H9 (cell line): ENCODE data around the gene GRIK4. TPM values are rescaled to one million over a fixed set of nuclear protein-coding genes. Genes with fewer than 3 reads are reported as not detected.

Experiments used
- DNase-seq: peaks from one replicate; pipeline ENCODE4 v3.0.0-alpha.2; 2017
- H2AFZ ChIP-seq: one replicate; pipeline ENCODE4 v1.6.1; 2013; ENCODE audit warnings: mild to moderate bottlenecking, low read length, control low read depth, moderate library complexity
- H2AK5ac ChIP-seq: 2 replicates; pipeline ENCODE4 v1.6.1; 2013; ENCODE audit warnings: low read length, control low read depth, mixed read lengths; ENCODE audit not compliant: insufficient read length
- H2BK120ac ChIP-seq: one replicate; pipeline ENCODE4 v1.6.1; 2013; ENCODE audit warnings: low read depth, mild to moderate bottlenecking, low read length, control low read depth, inconsistent platforms; ENCODE audit not compliant: poor library complexity, severe bottlenecking
- H2BK12ac ChIP-seq: 2 replicates; pipeline ENCODE4 v1.6.1; 2013; ENCODE audit warnings: low read length, control low read depth, mixed read lengths, low read depth; ENCODE audit not compliant: insufficient read length
- H2BK15ac ChIP-seq: 2 replicates; pipeline ENCODE4 v1.6.1; 2013; ENCODE audit warnings: low read depth, low read length, control low read depth
- H2BK20ac ChIP-seq: one replicate; pipeline ENCODE4 v1.6.1; 2013; ENCODE audit warnings: low read depth, mild to moderate bottlenecking, low read length, control low read depth, inconsistent platforms; ENCODE audit not compliant: poor library complexity, severe bottlenecking
- H2BK5ac ChIP-seq: 2 replicates; pipeline ENCODE4 v1.6.1; 2013; ENCODE audit warnings: low read length, control low read depth, mixed read lengths; ENCODE audit not compliant: insufficient read length
- H3K14ac ChIP-seq: 2 replicates; pipeline ENCODE4 v1.6.1; 2013; ENCODE audit warnings: low read length, control low read depth; ENCODE audit not compliant: insufficient read depth
- H3K18ac ChIP-seq: 2 replicates; pipeline ENCODE4 v1.6.1; 2013; ENCODE audit warnings: low read depth, mild to moderate bottlenecking, mixed read lengths, low read length, control low read depth; ENCODE audit not compliant: insufficient read length
- H3K23ac ChIP-seq: 2 replicates; pipeline ENCODE4 v1.6.1; 2013; ENCODE audit warnings: low read length, control low read depth, mixed read lengths, low read depth; ENCODE audit not compliant: insufficient read length
- H3K23me2 ChIP-seq: 2 replicates; pipeline ENCODE4 v1.6.1; 2013; ENCODE audit warnings: low read depth, mild to moderate bottlenecking, mixed read lengths, low read length, control low read depth; ENCODE audit not compliant: insufficient read length, poor library complexity, severe bottlenecking
- H3K27ac ChIP-seq: 2 replicates; pipeline ENCODE4 v1.5.1; 2013; ENCODE audit warnings: low read length, control low read depth, mixed read lengths, low read depth; ENCODE audit not compliant: insufficient read length
- H3K27me3 ChIP-seq: 2 replicates; pipeline ENCODE4 v1.6.1; 2013; ENCODE audit warnings: low read length, control low read depth, inconsistent platforms; ENCODE audit not compliant: insufficient read depth
- H3K4ac ChIP-seq: 2 replicates; pipeline ENCODE4 v1.6.1; 2013; ENCODE audit warnings: low read depth, mild to moderate bottlenecking, control low read depth, inconsistent platforms, low read length, moderate library complexity
- H3K4me1 ChIP-seq: 2 replicates; pipeline ENCODE4 v1.6.1; 2013; ENCODE audit warnings: low read length, control low read depth, inconsistent platforms; ENCODE audit not compliant: insufficient read depth
- H3K4me2 ChIP-seq: 2 replicates; pipeline ENCODE4 v1.6.1; 2013; ENCODE audit warnings: low read length, control low read depth, mixed read lengths; ENCODE audit not compliant: insufficient read length, insufficient read depth
- H3K56ac ChIP-seq: 2 replicates; pipeline ENCODE4 v1.6.1; 2013; ENCODE audit warnings: low read depth, mild to moderate bottlenecking, mixed read lengths, low read length, control low read depth; ENCODE audit not compliant: insufficient read length
- H3K79me1 ChIP-seq: 2 replicates; pipeline ENCODE4 v1.6.1; 2013; ENCODE audit warnings: low read depth, mild to moderate bottlenecking, moderate library complexity, low read length, control low read depth, inconsistent platforms; ENCODE audit not compliant: insufficient read depth, poor library complexity, severe bottlenecking
- H3K79me2 ChIP-seq: 2 replicates; pipeline ENCODE4 v1.6.1; 2013; ENCODE audit warnings: low read length, control low read depth, inconsistent platforms; ENCODE audit not compliant: insufficient read depth
- H3K9ac ChIP-seq: 2 replicates; pipeline ENCODE4 v1.6.1; 2013; ENCODE audit warnings: low read length, control low read depth, mixed read lengths; ENCODE audit not compliant: insufficient read length; ENCODE audit errors: extremely low read depth
- H3K9me3 ChIP-seq: one replicate; pipeline ENCODE4 v1.6.1; 2013; ENCODE audit warnings: low read depth, low read length, inconsistent platforms; ENCODE audit not compliant: control insufficient read depth
- H3T11ph ChIP-seq: one replicate; pipeline ENCODE4 v1.6.1; 2013; ENCODE audit warnings: mild to moderate bottlenecking, low read length, control low read depth, inconsistent platforms
- H4K20me1 ChIP-seq: one replicate; pipeline ENCODE4 v1.6.1; 2013; ENCODE audit not compliant: control insufficient read depth, insufficient read length, insufficient read depth
- H4K5ac ChIP-seq: 2 replicates; pipeline ENCODE4 v1.6.1; 2013; ENCODE audit warnings: low read depth, mild to moderate bottlenecking, mixed read lengths, low read length, control low read depth; ENCODE audit not compliant: insufficient read length
- H4K8ac ChIP-seq: replicated peaks from 2 replicates; pipeline ENCODE4 v1.6.1; 2013; ENCODE audit warnings: low read length, control low read depth, mixed read lengths, low read depth; ENCODE audit not compliant: insufficient read length
- H4K91ac ChIP-seq: 2 replicates; pipeline ENCODE4 v1.6.1; 2013; ENCODE audit warnings: low read depth, mild to moderate bottlenecking, moderate library complexity, mixed read lengths, low read length, control low read depth; ENCODE audit not compliant: insufficient read length
- H3K27ac Mint-ChIP-seq, 3 experiments: 2 replicates in 2 of 3; 3 replicates in 1 of 3; pipeline ENCODE4 v1.8.0; 2020 to 2021; ENCODE audit warnings: mixed read lengths in 3 of 3, mild to moderate bottlenecking in 1 of 3, moderate library complexity in 1 of 3
- H3K27me3 Mint-ChIP-seq: 2 replicates; pipeline ENCODE4 v1.8.0; 2021; ENCODE audit warnings: low read depth, mild to moderate bottlenecking, moderate library complexity, mixed read lengths
- H3K36me3 Mint-ChIP-seq, 3 experiments: 2 replicates in 2 of 3; 3 replicates in 1 of 3; pipeline ENCODE4 v1.8.0; 2020 to 2021; ENCODE audit warnings: low read depth in 3 of 3, mixed read lengths in 3 of 3; ENCODE audit not compliant: insufficient read depth in 1 of 3
- H3K4me1 Mint-ChIP-seq, 2 experiments: 2 replicates each; pipeline ENCODE4 v1.8.0; 2020; ENCODE audit warnings: mixed read lengths in 2 of 2
- H3K4me3 Mint-ChIP-seq, 2 experiments: 2 replicates in 1 of 2; 3 replicates in 1 of 2; pipeline ENCODE4 v1.8.0; 2020 to 2021; ENCODE audit warnings: mild to moderate bottlenecking in 2 of 2, mixed read lengths in 2 of 2, moderate library complexity in 1 of 2
- H3K9me3 Mint-ChIP-seq, 2 experiments: 2 replicates in 1 of 2; 3 replicates in 1 of 2; pipeline ENCODE4 v1.8.0; 2020; ENCODE audit warnings: mild to moderate bottlenecking in 2 of 2, mixed read lengths in 2 of 2, moderate library complexity in 1 of 2
- CTCF ChIP-seq: fragments of 200-600 bp; sonication (generic); conservative IDR thresholded peaks from 3 replicates; pipeline ENCODE4 v1.8.0; 2021; ENCODE audit warnings: antibody characterized with exemption, mild to moderate bottlenecking
- WGBS: extraction: QIAGEN DNeasy Blood & Tissue Kit; methylation state at CpG from one replicate; pipeline ENCODE4 v1.1.7; 2013; ENCODE audit warnings: missing lambda C conversion rate, low lambda C conversion rate, mixed read lengths; ENCODE audit not compliant: insufficient read length; ENCODE audit errors: extremely low coverage; 5-methylcytosine and 5-hydroxymethylcytosine counted together
- total RNA-seq: library from RNA; stranded (reverse); gene quantifications from 2 replicates; pipeline ENCODE4 v1.2.1, GENCODE V29; 2021

Gene GRIK4
- total RNA-seq, 1 experiment from 2014 or later: 2.3 TPM

- no peaks in the 10 kb centered on the region for H3K27me3 ChIP-seq
- WGBS: no CpG with 5 or more reads among the region's 3 CpGs
- H4K91ac ChIP-seq: no peak overlapping the region
- no peak overlapping the region for H2BK15ac ChIP-seq
- Mint-ChIP-seq H3K9me3 (no peaks in the 10 kb centered on the region), H3K36me3 (no peaks in the 10 kb centered on the region), H3K27ac (no peak overlapping the region), H3K27me3 (peaks cover 20% of the 10 kb centered on the region), H3K4me3 (no peak overlapping the region), H3K4me1 (peaks cover 11 to 14% of the 10 kb centered on the region in 2 experiments)
- no peaks in the 10 kb centered on the region for H3K4me1 ChIP-seq
- no peak overlapping the region for H2AFZ ChIP-seq
- H2BK20ac ChIP-seq: no peak overlapping the region
- no peaks in the 10 kb centered on the region for H3K79me2 ChIP-seq
- H2BK5ac ChIP-seq: no peak overlapping the region
- no peak overlapping the region for H2BK120ac ChIP-seq
- no peak overlapping the region for H3K56ac ChIP-seq
- no peak overlapping the region for H3K18ac ChIP-seq
- H3T11ph ChIP-seq: no peak overlapping the region
- no peak overlapping the region for H4K8ac ChIP-seq
- no peaks in the 10 kb centered on the region for H3K9me3 ChIP-seq
- no peak for DNase-seq
- H4K20me1 ChIP-seq: no peaks in the 10 kb centered on the region
- H3K23me2 ChIP-seq: no peaks in the 10 kb centered on the region
- TF ChIP-seq CTCF: no peak
- no peak overlapping the region for H2AK5ac ChIP-seq
- no peak overlapping the region for H4K5ac ChIP-seq
- no peak overlapping the region for H3K9ac ChIP-seq
- H3K14ac ChIP-seq: no peak overlapping the region
- H3K79me1 ChIP-seq: no peaks in the 10 kb centered on the region
- H3K27ac ChIP-seq: no peak overlapping the region
- no peak overlapping the region for H3K4ac ChIP-seq
- no peak overlapping the region for H3K23ac ChIP-seq
- no peak overlapping the region for H3K4me2 ChIP-seq
- H2BK12ac ChIP-seq: no peak overlapping the region
These were observed 287.3 kb downstream of the GRIK4 start for GRCh38 chr11:120798854-120799253.
